K562 (cell line): ENCODE data around the gene KEL.

Experiments used
- NONO ChIP-seq, 2 experiments: fragments of 200-400 bp in 1 of 2; fragments of 450-650 bp in 1 of 2; formaldehyde crosslinking in 1 of 2; IDR thresholded peaks; 2 replicates each; pipeline ENCODE4 v1.6.1; 2017; ENCODE audit warnings: low read depth in 2 of 2, mild to moderate bottlenecking in 2 of 2, moderate library complexity in 2 of 2, low read length in 1 of 2
- POLR2A ChIP-seq: fragments of 450-650 bp; conservative IDR thresholded peaks from 2 replicates; pipeline ENCODE4 v1.6.1; 2016
- SMAD1 ChIP-seq: fragments of 150-350 bp; IDR thresholded peaks from 2 replicates; pipeline ENCODE4 v1.6.1; 2014; ENCODE audit warnings: low read length, low read depth; ENCODE audit not compliant: partially characterized antibody
- TCF7 ChIP-seq: sonication (generic); IDR thresholded peaks from 2 replicates; pipeline ENCODE4 v1.6.1; 2016; ENCODE audit warnings: antibody characterized with exemption, borderline replicate concordance

DNA sequence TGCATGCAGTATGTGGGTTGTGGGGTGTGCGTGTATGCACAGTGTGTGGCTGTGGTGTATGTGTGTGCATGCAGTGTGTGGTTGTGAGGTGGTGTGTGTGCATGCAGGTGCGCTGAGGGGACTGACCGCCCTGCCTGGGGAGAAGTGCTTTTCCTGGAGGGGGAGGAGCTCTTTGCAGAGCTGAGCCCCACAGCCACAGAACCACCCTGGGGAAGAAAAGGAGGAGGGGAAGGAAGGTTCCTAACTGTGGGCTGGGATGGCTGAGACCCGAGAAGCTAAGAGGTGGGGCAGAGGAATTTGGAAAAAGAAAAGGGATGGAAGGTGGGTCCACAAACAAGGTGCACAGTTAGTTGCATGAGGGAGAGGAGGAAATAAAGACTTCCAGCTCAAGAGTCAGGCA is 28.5 kb downstream of the KEL start, which contains the start of gene TRPV5:
- TF ChIP-seq TCF7 (no peak), POLR2A (no peak), SMAD1 (no peak), NONO (IDR thresholded peaks at IDR 0.05; ENCODE audit: low read depth in 2 of 2, low read length in 1 of 2) (no peak)
